Cardiac atrium fibroblast (primary cell): ENCODE data around the gene MACROH2A2. TPM values are rescaled to one million over a fixed set of nuclear protein-coding genes. Genes with fewer than 3 reads are reported as not detected.

Source experiments
- total RNA-seq: library from RNA; depleted of rRNA; stranded (reverse); fragments of >200 nt; gene quantifications from 2 replicates; pipeline ENCODE4 v1.2.3, GENCODE V29; 2015

The MACROH2A2 gene
- total RNA-seq = 7.6 and 9.7 TPM in 2 replicates

DNA sequence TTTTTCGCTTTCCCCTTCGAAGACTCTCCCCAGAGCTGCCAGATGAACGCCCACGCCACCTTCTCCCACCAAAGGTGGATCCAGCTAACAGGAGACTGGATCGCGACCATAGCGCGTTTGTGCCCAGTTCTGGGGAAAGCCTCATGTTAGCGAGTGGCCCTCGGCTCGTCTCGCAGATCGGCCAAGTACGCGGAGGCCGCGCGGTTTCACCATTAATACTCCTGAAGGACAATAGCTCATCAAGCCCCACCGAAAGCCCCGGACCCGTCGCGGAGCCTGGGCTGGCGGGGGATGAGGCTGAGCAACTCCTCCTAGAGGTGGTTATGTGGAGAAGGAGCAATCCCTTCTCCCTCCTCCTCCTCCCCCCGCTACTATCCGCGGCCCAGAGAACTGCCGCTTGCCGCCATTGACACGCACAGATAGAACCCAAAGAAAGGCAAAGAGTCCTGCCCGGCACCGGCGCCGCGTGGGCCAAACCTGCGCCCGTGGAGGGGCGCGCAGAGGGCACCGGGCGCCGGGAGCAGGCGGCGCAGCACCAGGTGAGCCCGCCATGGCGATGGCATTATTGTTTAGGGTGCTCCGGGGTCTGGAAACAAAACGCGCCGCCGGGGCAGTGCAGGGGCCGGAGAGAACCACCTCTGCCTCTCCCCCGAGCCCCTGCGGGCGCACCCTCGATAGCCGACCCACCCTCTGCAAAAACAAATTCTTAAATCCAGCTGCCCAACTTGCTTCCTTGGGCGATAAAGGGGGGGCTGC is at the start of gene MACROH2A2:
MACROH2A2 (plus strand) TSS at position 385 of the 756 bp plus-strand sequence. CDS start 22,813 bp downstream, outside the sequence.

DNA sequence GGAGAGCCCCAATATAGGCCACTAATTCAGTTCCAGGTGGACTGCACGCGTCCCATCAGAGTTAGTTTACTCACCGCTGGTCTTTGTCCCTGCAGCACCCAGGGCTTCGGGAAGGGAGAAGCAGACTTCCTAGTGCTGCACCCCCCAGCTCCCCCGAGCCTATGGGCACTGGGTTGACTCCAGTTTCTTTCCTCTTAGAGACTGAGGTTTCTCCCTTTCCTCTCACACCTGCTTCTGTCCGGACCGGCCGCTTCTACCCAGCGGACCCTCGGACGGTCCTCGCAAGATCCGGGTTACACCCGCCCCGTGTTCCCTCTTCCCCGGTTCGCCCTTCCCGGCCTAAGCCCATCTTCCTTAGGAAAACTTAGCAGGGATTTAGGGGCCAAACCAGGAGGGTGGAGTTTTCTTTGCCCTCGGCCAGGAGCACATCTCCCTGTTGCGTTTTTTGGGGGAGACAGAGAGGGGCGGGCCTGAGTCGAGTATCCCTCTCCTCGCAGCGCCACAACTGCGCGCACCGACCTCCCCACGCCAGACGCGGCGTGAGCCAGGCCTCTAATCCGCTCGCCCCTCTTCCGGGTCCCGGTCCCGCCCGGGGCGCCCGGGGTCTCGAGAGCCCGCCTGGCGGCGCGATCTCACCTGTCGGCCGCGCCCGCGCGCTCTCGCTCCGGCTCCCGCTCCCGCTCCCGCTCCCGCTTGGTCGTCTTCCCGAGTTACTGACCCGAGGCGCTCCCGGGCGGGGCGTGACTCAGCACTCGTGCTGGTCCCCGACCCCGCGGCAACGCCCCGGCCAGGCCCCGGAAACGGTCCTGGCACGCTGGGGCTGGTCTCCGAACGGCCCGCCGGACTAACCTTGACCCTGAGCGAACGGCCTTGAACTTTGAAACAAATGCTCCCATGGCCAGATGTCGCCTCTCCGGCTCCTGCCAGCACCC is 79.7 kb downstream of the MACROH2A2 start, which contains the start of gene AIFM2:
AIFM2 (minus strand) TSS at position 728 of the 932 bp plus-strand sequence. CDS start 8,741 bp downstream, outside the sequence.

DNA sequence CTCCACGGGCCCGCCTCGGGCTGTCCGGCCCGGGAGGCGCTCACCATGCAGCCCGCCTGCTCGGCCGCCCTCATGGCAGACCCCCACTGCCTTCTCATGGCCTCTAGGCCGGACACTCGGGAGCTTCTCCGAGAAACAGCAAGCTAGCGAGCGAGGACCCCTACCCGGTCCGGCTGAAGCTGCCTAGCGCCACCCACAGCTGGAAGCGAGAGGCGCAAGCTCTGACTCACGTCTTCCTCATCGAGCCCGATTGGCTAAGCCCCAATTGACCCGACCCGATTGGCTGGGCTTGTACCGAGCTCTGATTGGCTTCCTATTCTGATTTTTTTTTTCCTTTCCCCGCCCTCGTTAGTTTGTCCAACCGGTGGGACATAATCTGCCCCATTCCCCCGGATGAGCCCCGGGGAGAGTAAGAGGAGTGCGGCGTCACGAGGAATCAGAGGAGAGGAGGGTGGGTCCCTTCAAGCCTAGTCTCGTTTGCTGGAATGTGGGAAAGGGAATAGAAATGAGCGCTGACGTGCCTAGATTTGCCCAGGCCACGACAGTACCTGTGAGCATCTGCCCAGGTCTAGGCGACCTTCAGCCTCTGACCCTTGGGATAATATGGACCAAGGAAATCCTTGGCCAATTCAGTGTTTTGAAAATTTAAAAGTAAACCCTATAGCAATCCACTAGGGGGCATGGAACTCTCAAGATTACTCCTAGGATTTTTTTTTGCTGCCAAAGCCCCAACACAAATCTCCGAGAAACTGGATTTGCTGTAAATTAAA is 94.0 kb downstream of the MACROH2A2 start, which contains the start of gene TYSND1:
TYSND1 (minus strand) TSS at position 212 of the 770 bp plus-strand sequence; CDS start at position 98, 114 bp downstream.

Other genes starting within 250 kb of the MACROH2A2 start
- gene AIFM2, start 80.0 kb downstream of the MACROH2A2 start, total RNA-seq = 10.9 and 12.1 TPM in 2 replicates
- 12.1 and 19.9 TPM in 2 replicates for gene TYSND1, start 93.9 kb downstream of the MACROH2A2 start, total RNA-seq
- gene SAR1A, start 117.7 kb downstream of the MACROH2A2 start, total RNA-seq = 175 and 230 TPM in 2 replicates
- gene PPA1, start 180.6 kb downstream of the MACROH2A2 start, total RNA-seq = 102 and 178 TPM in 2 replicates
- gene NPFFR1, start 231.2 kb downstream of the MACROH2A2 start, total RNA-seq = not detected in 2 replicates